Endothelial cell of umbilical vein (primary cell): Measurements from ENCODE around the gene NEK4. TPM values are rescaled to one million over a fixed set of nuclear protein-coding genes. Genes with fewer than 3 reads are reported as not detected.

ENCODE experiments used
- BruUV-seq: library from RNA; stranded (reverse); fragments of 400-500 nt; replicated peaks from 2 replicates; lab custom pipeline; 2021; lab: Mats Ljungman, UMichigan
- CTCF ChIA-PET: fragments of 300-600, 350-600 bp; sonication (Branson Sonifier 250); formaldehyde crosslinking; loops from one replicate; lab custom pipeline; 2021; ENCODE audit warnings: antibody characterized with exemption, inconsistent platforms; lab: Charles Lee
- POLR2A ChIA-PET: fragments of 300-600, 350-600 bp; sonication (Branson Sonifier 250); formaldehyde crosslinking; loops from one replicate; lab custom pipeline; 2021; ENCODE audit warnings: antibody characterized with exemption, inconsistent platforms; lab: Charles Lee
- DNase-seq: peaks from one replicate; pipeline ENCODE4 v3.0.0-alpha.2; 2011; ENCODE audit warnings: low read depth, low spot score
- FAIRE-seq: peaks from 2 replicates; lab custom pipeline; 2011; peaks lifted over from hg19 to GRCh38; lab: Jason Lieb, UNC
- H2AFZ ChIP-seq: 2 replicates; pipeline ENCODE4 v1.6.0; 2012; ENCODE audit warnings: low read depth, low read length, control low read depth, inconsistent platforms
- H3K27ac ChIP-seq: 2 replicates; pipeline ENCODE4 v1.5.1; 2011; ENCODE audit warnings: low read depth, mild to moderate bottlenecking, control low read depth, low read length, moderate library complexity; ENCODE audit not compliant: insufficient read depth
- H3K27me3 ChIP-seq, 2 experiments: 2 replicates each; pipeline versions ENCODE4 v1.6.0 to v1.6.1; 2011; ENCODE audit warnings: low read length in 2 of 2, mixed read lengths in 1 of 2; ENCODE audit not compliant: control insufficient read depth in 2 of 2, insufficient read depth in 2 of 2
- H3K36me3 ChIP-seq, 2 experiments: 2 replicates in 1 of 2; 3 replicates in 1 of 2; pipeline ENCODE4 v1.5.1; 2011; ENCODE audit warnings: low read length in 2 of 2, mild to moderate bottlenecking in 1 of 2, moderate library complexity in 1 of 2; ENCODE audit not compliant: control insufficient read depth in 2 of 2, insufficient read depth in 2 of 2; ENCODE audit errors: extremely low read depth in 1 of 2
- H3K4me1 ChIP-seq: 3 replicates; pipeline ENCODE4 v1.5.1; 2011; ENCODE audit warnings: mild to moderate bottlenecking, low read length; ENCODE audit not compliant: control insufficient read depth, insufficient read depth; ENCODE audit errors: extremely low read depth
- H3K4me2 ChIP-seq: 2 replicates; pipeline ENCODE4 v1.6.1; 2011; ENCODE audit warnings: low read length, control low read depth, mixed read lengths; ENCODE audit not compliant: insufficient read depth
- H3K4me3 ChIP-seq, 3 experiments: fragments of 200-600 bp in 1 of 3; sonication (generic), shearing (Covaris generic) in 1 of 3; replicated peaks in 1 of 3; 2 replicates each; pipeline ENCODE4 v1.5.1; 2011 to 2016; ENCODE audit warnings: control low read depth in 3 of 3, low read length in 3 of 3, mild to moderate bottlenecking in 2 of 3, inconsistent platforms in 1 of 3, low read depth in 1 of 3, moderate library complexity in 1 of 3; ENCODE audit not compliant: insufficient read depth in 1 of 3
- H3K79me2 ChIP-seq: 2 replicates; pipeline ENCODE4 v1.6.0; 2012; ENCODE audit warnings: low read length, inconsistent platforms; ENCODE audit not compliant: control insufficient read depth, insufficient read depth
- H3K9ac ChIP-seq: replicated peaks from 2 replicates; pipeline ENCODE3; 2011; ENCODE audit warnings: low read length, control low read depth; ENCODE audit not compliant: insufficient read depth; ENCODE audit errors: extremely low read depth
- H3K9me1 ChIP-seq: replicated peaks from 3 replicates; pipeline ENCODE4 v1.6.0; 2011; ENCODE audit warnings: mild to moderate bottlenecking, low read length; ENCODE audit not compliant: control insufficient read depth, insufficient read depth; ENCODE audit errors: extremely low read depth
- H3K9me3 ChIP-seq: replicated peaks from 2 replicates; pipeline ENCODE4 v1.5.1; 2012; ENCODE audit warnings: low read length, inconsistent platforms; ENCODE audit not compliant: control insufficient read depth, insufficient read depth
- H4K20me1 ChIP-seq: replicated peaks from 2 replicates; pipeline ENCODE3; 2011; ENCODE audit warnings: mild to moderate bottlenecking, low read length; ENCODE audit not compliant: control insufficient read depth, insufficient read depth; ENCODE audit errors: extremely low read depth
- EZH2 ChIP-seq: IDR thresholded peaks from 2 replicates; pipeline ENCODE4 v1.6.1; 2012; ENCODE audit warnings: borderline replicate concordance, low read depth, mild to moderate bottlenecking, moderate library complexity, low read length, inconsistent platforms; ENCODE audit not compliant: severe bottlenecking
- FOS ChIP-seq: IDR thresholded peaks from 2 replicates; pipeline ENCODE4 v1.6.1; 2011; ENCODE audit warnings: mild to moderate bottlenecking, low read length, moderate library complexity, borderline replicate concordance; ENCODE audit not compliant: insufficient read depth
- GATA2 ChIP-seq: IDR thresholded peaks from 2 replicates; pipeline ENCODE4 v1.7.0; 2011; ENCODE audit warnings: low read depth, mild to moderate bottlenecking, moderate library complexity, mixed read lengths, low read length; ENCODE audit not compliant: insufficient read length, insufficient read depth
- JUN ChIP-seq: IDR thresholded peaks from 2 replicates; pipeline ENCODE4 v1.6.1; 2011; ENCODE audit warnings: borderline replicate concordance, low read depth; ENCODE audit not compliant: insufficient read length, insufficient read depth
- MYC ChIP-seq: IDR thresholded peaks from one replicate; pipeline ENCODE4 v1.6.1; 2011; ENCODE audit warnings: mild to moderate bottlenecking, low read depth, low read length
- POLR2A ChIP-seq: IDR thresholded peaks from 2 replicates; pipeline ENCODE4 v1.6.1; 2012; ENCODE audit warnings: low read depth, mild to moderate bottlenecking, control low read depth, low read length
- POLR2AphosphoS5 ChIP-seq: IDR thresholded peaks from 2 replicates; pipeline ENCODE4 v1.6.1; 2012; ENCODE audit warnings: low read depth, mild to moderate bottlenecking, control low read depth, low read length, moderate library complexity; ENCODE audit not compliant: insufficient read depth
- dilution Hi-C: fragments of 300-500 bp; cut with MboI; formaldehyde crosslinking; loops from one replicate; pipeline ENCODE4 v1.15.0; 2019; ENCODE audit warnings: low sequenced_read_pairs; ENCODE audit not compliant: extremely low pct_ligation_motif_present
- intact Hi-C: fragments of 100-400 bp; cut with micrococcal nuclease; formaldehyde crosslinking; loops from one replicate; pipeline ENCODE4 v1.10.0; 2022
- polyA plus RNA-seq, 4 experiments: library from polyadenylated mRNA; depleted of rRNA in 3 of 4; stranded (reverse) in 3 of 4; unstranded in 1 of 4; fragments of >200 nt; gene quantifications; 2 replicates each; pipeline versions ENCODE4 v1.2.1 to v1.2.3, GENCODE V29; 2011 to 2012; ENCODE audit warnings: missing spikeins in 1 of 4
- total RNA-seq: library from RNA; stranded (reverse); gene quantifications from 2 replicates; pipeline ENCODE4 v1.2.3, GENCODE V29; 2021
- TF ChIP-seq, protein P1 (sequence below), 2 donors: IDR thresholded peaks; 1 replicate in 1 of 2; 2 replicates in 1 of 2; pipeline ENCODE4 v1.5.1; 2011; ENCODE audit warnings: low read length in 2 of 2, mild to moderate bottlenecking in 2 of 2, moderate library complexity in 2 of 2, control low read depth in 1 of 2, inconsistent platforms in 1 of 2, low read depth in 1 of 2; ENCODE audit not compliant: insufficient read depth in 1 of 2; ENCODE audit errors: extremely low read depth in 1 of 2
- TF ChIP-seq, protein P2 (sequence below): IDR thresholded peaks from 2 replicates; pipeline ENCODE4 v1.6.1; 2011; ENCODE audit not compliant: insufficient read depth, insufficient read length

Gene NEK4
- total and polyA plus RNA-seq, 2 donors (not counting 3 experiments of a cell fraction or from before 2014, with no cell fraction given) = 4.4 to 20.8 TPM

DNA sequence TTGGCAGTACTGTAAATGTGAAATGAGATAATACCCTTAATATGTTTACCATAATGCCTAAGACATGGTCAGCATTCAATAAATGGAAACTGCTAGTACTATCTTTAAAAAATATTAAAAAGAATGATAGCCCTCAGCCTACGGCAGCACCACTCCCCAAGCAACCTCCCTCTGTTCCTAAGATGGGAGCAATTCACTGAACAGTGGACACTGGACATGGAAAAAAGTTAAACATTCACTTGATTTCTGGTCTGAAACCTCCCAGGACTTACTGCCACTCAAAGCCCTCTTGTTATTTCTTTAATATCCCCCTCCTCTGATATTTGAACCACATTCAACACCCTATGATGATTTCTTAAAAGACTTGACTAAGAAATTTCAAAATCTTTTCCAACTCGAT is 27.0 kb downstream of the NEK4 start:
- TF ChIP-seq FOS = no peak
- no peak for TF ChIP-seq POLR2A
- no peak for TF ChIP-seq GATA2
- TF ChIP-seq MYC = no peak
- TF ChIP-seq, protein P1, sequence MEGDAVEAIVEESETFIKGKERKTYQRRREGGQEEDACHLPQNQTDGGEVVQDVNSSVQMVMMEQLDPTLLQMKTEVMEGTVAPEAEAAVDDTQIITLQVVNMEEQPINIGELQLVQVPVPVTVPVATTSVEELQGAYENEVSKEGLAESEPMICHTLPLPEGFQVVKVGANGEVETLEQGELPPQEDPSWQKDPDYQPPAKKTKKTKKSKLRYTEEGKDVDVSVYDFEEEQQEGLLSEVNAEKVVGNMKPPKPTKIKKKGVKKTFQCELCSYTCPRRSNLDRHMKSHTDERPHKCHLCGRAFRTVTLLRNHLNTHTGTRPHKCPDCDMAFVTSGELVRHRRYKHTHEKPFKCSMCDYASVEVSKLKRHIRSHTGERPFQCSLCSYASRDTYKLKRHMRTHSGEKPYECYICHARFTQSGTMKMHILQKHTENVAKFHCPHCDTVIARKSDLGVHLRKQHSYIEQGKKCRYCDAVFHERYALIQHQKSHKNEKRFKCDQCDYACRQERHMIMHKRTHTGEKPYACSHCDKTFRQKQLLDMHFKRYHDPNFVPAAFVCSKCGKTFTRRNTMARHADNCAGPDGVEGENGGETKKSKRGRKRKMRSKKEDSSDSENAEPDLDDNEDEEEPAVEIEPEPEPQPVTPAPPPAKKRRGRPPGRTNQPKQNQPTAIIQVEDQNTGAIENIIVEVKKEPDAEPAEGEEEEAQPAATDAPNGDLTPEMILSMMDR (IDR thresholded peaks at IDR 0.05; ENCODE audit: extremely low read depth in 1 of 2, insufficient read depth in 1 of 2, low read depth in 1 of 2, low read length in 2 of 2) = no peak
- TF ChIP-seq, protein P2, sequence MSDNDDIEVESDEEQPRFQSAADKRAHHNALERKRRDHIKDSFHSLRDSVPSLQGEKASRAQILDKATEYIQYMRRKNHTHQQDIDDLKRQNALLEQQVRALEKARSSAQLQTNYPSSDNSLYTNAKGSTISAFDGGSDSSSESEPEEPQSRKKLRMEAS = no peak
- TF ChIP-seq EZH2 = no peak
- no peak for TF ChIP-seq POLR2AphosphoS5
- TF ChIP-seq JUN = no peak
- no peaks in the 10 kb centered on the region for H3K4me1 ChIP-seq
- no peak overlapping the region for H3K4me2 ChIP-seq
- ChIA-PET POLR2A (no interaction called here), CTCF (interaction anchor here (0.6 to 2.6 kb wide), 10 partner anchors 9 to 244 kb away, joined by 3 to 15 read pairs (median 4); no protein-coding TSS in a partner anchor)
- dilution Hi-C loops (no loop called here), intact Hi-C loops (loop anchor here (2.0 to 5.0 kb wide), 2 partner anchors 191 to 244 kb away; no protein-coding TSS in a partner anchor)
- no peak overlapping the region for H3K9ac ChIP-seq
- no peak overlapping the region for H3K4me3 ChIP-seq
- no peak for DNase-seq
- FAIRE-seq = no peak
- no peaks in the 10 kb centered on the region for H4K20me1 ChIP-seq
- no peak overlapping the region for H3K27ac ChIP-seq
- H2AFZ ChIP-seq = no peak overlapping the region
- no peaks in the 10 kb centered on the region for H3K9me3 ChIP-seq
- H3K79me2 ChIP-seq = no peaks in the 10 kb centered on the region
- no peaks in the 10 kb centered on the region for H3K27me3 ChIP-seq
- peaks cover 9 to 20% of the 10 kb centered on the region in 2 experiments for H3K36me3 ChIP-seq
- no TSS peak for BruUV-seq
- no peaks in the 10 kb centered on the region for H3K9me1 ChIP-seq
